ENCODE measurements around the gene TMEM109.

Gene TMEM109

DNA sequence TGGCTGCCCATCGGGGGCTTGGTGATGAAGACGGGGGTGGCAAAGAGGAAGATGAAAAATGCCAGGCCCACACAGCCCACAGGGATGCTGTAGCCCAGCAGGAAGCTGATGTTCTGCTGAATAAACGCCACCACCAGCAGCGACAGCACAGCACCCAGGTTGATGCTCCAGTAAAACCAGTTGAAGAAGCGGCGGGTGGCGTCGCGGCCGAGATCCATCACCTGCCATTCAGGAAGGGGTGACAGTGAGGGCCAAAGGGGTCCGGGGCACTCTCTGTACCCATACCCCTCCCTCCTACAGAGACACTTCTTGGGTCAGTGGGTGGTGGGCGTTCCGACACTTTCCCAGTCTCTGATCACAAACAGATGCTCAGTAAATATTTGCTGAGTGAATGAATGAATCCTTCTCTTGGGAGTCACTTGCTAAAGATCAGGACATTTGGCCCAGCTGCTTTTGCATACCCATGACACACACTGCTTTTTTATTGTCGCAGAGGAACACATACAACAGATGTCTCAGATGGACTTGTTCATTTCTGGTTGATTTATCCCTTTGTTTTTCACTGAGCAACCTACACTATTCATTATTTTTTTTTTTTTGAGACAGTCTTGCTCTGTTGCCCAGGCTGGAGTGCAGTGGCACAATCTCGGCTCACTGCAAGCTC is 32.8 kb downstream of the TMEM109 start:
- DNase-seq: no peak

DNA sequence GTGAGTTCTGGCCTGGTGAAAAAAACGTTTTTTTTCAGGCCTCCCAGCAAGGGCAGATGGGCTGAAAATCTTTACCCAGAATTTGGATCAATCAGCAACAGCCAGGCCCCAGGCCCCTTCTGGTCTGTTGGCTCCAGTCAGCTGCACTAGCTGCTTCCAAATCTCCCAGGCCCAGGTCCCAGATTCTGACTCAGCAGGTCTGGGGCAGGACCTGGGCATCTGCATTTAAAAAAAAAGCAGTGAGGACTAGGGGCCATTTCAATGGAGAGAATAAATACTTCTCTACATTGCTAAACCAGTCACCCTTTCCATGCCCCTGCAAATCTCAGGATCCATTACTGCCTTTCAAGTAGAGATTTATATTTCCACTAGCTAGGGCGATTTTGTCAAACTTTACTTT is 33.7 kb downstream of the TMEM109 start:
- DNase-seq: no peak

- DNase-seq: no peak
Measured at GRCh38 chr11:60948250-60948649, 34.3 kb downstream of the TMEM109 start.

DNA sequence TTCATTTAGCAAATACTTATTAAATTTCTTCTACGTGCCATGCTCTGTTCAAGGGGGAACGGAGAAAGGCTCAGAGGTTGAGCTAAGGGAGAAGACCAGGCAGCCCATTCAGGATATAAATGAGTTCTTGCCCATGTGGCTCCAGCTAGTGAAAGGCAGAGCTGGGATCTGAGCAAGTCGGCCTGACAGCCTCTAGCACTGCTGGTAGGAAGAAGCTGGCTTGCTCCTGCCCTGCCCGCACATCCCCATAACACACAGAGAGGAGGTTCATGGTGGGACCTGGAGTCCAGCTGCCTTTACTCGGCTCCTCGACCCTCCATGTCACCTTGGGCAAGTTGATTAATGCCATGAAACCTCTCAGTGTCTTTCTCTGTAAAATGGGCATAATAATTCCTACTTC is 36.1 kb downstream of the TMEM109 start:
- DNase-seq: no peak

- no peak for DNase-seq
Measured at GRCh38 chr11:60950933-60951605, 37.1 kb downstream of the TMEM109 start.

DNA sequence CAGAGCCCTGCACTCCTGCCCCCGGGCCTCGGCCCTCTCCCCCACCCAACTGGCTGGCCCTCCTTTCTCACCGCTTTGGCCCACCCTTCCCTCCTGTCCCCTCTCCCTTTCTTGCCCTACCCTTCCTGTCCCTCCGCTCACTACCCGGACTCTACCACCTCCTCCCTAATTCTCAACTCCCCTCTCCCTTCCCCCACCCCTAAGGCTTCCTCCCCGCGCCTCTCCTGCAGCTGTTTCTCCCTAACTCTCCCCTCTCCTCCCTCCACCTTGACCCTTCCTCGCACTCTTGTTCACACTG is 37.6 kb downstream of the TMEM109 start:
- no peak for DNase-seq

DNA sequence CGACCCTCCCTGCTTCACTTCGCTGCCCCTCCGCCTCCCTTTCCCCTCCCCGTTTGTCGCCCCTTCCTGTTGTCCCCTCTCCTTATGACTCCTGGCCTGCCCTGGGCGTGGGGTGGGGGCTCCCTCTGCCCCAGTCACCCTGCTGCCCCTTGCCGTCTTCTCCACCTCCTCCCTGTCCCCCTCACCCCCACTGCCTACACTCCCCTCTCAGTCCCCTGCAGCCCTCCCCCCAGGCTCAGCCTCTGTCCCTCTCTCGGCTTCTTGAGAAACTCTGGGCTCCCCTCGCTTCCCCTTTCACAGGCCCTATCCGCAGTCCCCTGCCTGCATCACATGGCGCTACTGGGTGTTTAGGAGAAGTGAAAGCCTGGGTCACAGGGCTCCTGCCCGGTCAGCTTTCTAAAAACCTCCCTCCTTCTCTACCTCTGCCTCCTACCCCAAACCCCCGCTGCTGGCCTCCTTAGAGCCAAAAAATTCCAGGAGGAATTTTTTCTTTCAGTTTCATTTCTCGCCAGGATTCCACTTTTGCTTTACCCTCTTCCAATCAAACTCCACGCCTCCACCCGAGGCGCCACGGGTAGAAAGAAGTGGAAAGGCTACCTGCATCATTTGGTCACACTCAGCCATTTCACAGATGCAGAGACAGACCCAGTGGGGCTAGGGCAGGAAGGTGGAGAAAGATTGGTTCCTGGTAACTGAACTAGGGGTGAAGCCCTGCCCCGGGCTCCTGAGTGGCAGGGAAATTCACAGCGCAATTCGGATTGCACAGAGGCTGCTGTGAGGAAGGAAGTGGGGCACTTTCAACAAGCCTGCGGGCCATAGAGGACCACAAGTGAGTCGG is 38.2 kb downstream of the TMEM109 start, which contains the start of gene SLC15A3:
Gene SLC15A3, minus strand, starts transcription at position 273 of the 838 bp plus-strand sequence. CDS start 625 bp downstream, outside the sequence.
- DNase-seq: peak; percentile 87

DNA sequence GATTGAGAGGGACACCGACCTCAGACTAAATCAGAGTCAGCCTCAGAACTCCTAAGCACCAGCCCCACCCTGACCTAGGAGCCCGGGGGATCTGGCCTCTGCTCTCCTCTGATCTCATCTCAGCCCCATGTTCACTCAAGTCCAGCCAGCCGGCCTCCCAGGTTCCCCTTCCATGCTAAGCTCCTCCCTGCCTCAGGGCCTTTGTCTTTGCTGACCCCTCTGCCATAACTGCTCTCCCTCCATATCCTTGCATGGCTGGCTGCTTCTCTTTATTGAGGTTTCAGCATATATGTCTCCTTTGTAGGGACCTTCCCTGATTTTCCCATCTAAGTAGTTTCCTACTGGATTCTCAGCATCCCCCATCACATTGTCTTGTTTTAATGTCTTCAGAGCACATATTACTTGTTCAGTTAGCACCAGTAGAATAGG is 38.8 kb downstream of the TMEM109 start:
- no peak for DNase-seq

DNA sequence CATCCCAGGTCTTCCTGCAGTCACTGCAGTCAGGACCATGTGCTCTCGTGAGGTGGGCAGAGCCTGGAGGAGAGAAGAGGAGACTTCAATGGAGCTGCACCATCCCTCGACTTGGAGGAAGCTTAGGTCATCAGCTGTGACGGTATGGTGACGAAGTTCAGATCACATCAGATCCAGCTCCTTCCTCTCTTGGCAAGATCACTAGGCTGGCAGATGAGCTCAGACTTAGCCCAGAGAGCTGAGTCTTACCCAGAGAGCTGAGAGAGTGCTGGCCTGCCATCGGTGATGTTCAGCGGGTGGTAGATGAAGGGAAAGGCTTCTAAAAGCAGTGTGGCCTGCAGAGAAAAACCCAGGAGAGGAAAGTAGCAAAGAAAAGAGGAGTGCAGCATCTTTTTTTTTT is 39.8 kb downstream of the TMEM109 start:
- DNase-seq: peak; percentile 76

GRCh38 chr11:60954421-60954820 is 40.5 kb downstream of the TMEM109 start:
- peak; percentile 74 for DNase-seq

DNA sequence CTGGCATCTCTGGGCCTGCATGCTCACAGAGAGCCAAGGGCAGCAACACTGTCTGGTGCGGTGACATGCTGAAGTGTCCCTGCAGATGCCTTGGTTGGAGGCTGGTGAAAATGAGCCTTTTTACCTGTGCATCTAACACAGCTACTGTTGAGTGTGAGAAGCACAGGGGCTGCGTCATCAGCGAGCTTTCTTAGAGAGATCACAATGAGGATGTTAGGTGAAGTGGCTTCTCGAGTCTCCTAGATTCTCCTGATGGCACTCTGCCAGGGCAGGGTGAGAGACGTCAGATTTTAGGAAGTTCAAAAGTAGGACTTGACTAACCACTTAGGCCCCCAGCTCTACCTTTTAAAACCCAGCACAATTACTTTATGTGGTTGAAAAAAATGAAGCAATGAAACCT is 41.6 kb downstream of the TMEM109 start:
- peak; percentile 56 for DNase-seq

GRCh38 chr11:60957188-60957587 is 43.2 kb downstream of the TMEM109 start:
- no peak for DNase-seq

DNA sequence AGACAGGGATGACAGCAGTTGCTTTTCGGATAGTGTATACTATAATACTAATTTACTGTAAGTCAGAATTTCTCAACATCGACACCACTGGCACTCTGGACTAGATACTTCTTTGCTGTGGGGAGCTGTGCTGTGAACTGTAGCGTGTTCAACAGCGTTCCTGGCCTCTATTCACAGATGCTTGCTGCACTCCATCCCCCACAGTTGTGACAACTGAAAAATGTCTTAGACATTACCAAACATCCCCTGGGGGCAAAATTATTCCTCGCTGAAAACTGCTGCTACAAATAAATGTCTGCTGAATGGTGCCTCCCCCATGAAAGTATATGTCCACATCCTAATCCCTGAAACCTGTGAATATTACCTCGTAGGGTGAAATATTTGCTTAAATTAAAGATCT is 45.5 kb downstream of the TMEM109 start:
- no peak for DNase-seq

DNA sequence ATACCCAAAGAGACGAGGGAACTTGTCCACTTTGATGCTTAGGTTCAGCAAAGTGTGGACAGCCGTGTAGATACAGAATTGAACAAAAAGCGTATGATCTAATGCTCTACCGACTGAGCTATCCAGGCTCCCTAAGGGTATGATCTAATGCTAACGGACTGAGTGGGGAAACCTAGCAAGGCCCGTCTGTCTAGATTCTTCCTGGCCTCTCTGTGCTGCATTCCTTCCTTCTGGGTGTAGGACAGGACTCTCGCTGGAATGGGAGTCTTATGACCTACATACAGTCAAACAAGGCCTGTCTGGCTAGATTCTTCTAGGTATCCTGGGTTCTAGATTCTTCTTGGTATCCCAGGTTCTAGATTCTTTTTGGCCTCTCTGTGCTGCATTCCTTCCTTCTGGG is 46.4 kb downstream of the TMEM109 start:
- no peak for DNase-seq

DNA sequence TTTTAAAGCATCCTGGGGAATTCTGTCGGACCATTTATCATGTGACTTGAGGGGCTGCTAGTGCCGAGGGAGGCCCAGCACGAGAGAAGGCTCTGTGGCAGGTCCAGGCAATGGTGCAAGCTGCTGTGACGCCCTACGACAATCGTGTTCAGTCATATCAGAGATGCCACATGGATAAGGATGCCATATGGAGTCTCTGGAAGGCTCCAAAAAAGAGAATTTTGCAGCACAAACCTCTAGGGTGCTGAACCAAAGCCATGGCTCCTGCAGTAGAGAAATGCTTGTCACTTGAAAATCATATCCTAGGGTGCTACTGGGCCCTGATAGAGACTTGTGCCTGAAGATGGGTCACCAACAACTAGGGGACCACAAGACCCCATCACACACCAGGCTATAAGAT is 50.8 kb downstream of the TMEM109 start:
- no peak for DNase-seq

DNA sequence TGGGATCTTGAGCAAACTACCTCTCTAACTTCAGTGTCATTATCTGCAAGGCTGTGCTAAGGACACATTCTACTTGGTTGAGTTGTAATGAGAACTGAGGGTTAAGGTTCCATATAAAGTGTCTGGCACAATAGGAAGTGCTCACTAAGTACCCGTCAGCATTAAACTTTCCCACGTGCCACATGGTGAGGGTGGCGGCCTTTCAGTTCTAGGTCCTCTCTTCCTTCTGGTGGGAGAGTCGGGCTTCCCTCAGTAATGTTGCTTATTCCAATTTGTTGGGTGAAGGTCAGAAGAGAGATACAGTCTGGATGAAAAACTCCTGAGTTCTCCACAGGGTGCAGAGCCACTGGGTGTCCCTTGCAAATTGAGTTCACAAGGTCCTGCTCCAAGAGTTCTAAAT is 52.9 kb downstream of the TMEM109 start:
- DNase-seq: no peak

GRCh38 chr11:60968223-60968622 is 54.3 kb downstream of the TMEM109 start:
- DNase-seq: no peak

DNA sequence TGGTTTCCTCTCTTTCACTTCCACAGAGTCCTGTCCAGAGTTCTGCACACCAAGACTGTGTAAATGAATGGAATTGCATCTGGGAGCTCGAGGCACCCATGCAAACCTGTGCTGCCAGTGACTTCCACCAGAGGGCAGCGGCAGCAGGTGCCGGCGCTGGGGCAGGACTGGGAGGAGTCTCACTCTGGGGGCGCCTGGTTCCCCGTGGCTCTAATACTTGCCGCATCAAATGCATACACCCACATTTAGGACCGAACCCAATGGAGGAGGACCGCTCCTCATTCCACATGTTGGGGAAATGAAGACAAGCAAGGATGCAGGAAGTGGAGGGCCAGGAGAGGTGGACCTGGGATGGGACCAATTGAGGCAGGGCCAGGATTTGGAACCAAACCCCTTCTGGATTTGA is 56.4 kb downstream of the TMEM109 start:
- DNase-seq: peak; percentile 78

GRCh38 chr11:60970890-60971289 is 56.9 kb downstream of the TMEM109 start:
- DNase-seq: no peak

GRCh38 chr11:60971520-60971919 is 57.6 kb downstream of the TMEM109 start, which contains the start of gene CD6:
CD6 (plus strand) TSS chr11:60971680; CDS start chr11:60971866, 186 bp downstream.
- DNase-seq: peak; percentile 76

DNA sequence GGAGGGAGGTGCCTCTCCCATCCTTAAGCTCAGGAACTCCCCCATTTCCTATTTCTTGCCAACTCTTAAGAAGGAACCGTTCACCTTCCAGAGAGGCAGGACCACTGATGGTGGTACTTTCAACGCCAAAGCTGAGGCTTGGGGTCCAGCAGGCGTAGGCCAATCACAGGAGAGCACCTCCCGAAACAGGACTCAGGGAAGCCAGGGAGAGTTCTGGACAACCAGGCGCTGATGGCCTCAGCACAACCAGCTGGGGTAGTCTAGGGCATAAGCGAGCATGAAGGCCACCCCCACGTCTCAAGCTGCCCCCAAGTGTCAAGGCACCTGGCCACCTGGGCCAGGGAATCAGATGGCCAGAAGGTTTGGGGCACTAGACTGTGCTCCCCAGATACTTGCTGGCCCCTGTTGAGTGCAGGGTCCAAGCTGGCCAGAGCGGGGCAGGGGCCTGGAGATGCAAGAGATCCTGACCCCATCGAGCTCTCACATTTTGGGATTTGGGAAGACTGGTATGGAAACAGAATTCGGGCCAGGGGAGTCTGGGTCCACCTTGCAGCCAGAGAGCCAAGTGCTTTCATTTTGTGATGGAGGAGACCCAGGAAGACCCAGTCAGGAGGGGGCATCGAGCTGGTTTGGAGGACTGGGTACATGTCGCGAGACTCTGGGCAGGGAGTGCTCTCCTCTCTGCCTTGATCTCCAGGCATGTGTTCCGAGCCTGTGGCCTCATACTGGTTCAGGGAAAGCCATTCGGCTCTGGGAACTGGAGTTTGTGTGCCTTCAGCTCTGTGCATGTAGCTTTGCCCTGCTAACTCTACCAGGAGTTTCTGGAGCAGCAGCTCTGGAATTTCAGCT is 58.4 kb downstream of the TMEM109 start:
- DNase-seq: peak; percentile 53
